Cardiac septum (tissue), 1 donor: ENCODE measurements around the gene S100Z. TPM values are rescaled to one million over a fixed set of nuclear protein-coding genes. Genes with fewer than 3 reads are reported as not detected.
A peak's percentile ranks its signal among the peaks of the same experiment; 100 is the strongest.
"Not testable (repeated sequence)": the region's sequence is repeated elsewhere in the genome, so short reads cannot be mapped to it uniquely, and the experiment has no call there.

Experiments used
- DNase-seq: peaks from one replicate; pipeline ENCODE4 v3.0.0-alpha.2; 2020; ENCODE audit warnings: low spot score
- intact Hi-C: fragments of 100-400 bp; cut with DNase I; formaldehyde crosslinking; loops from one replicate; pipeline ENCODE4 v1.14.0; 2022
- long read RNA-seq: library from polyadenylated mRNA; unstranded; transcript quantifications from one replicate; pipeline ENCODE4 v2.0.0, GENCODE V29; 2021
- total RNA-seq: library from RNA; stranded (reverse); fragmentation: NEBNext Ultra II Directional; extraction: Animal tissue kit (Norgen Biotek cat#: 25700); gene quantifications from one replicate; pipeline ENCODE4 v1.2.1, GENCODE V29; 2021
- donor health status: DM: no; HTN: no; CAD: no.

Gene S100Z
- not detected for total RNA-seq
- long read RNA-seq, result 0 reads

DNA sequence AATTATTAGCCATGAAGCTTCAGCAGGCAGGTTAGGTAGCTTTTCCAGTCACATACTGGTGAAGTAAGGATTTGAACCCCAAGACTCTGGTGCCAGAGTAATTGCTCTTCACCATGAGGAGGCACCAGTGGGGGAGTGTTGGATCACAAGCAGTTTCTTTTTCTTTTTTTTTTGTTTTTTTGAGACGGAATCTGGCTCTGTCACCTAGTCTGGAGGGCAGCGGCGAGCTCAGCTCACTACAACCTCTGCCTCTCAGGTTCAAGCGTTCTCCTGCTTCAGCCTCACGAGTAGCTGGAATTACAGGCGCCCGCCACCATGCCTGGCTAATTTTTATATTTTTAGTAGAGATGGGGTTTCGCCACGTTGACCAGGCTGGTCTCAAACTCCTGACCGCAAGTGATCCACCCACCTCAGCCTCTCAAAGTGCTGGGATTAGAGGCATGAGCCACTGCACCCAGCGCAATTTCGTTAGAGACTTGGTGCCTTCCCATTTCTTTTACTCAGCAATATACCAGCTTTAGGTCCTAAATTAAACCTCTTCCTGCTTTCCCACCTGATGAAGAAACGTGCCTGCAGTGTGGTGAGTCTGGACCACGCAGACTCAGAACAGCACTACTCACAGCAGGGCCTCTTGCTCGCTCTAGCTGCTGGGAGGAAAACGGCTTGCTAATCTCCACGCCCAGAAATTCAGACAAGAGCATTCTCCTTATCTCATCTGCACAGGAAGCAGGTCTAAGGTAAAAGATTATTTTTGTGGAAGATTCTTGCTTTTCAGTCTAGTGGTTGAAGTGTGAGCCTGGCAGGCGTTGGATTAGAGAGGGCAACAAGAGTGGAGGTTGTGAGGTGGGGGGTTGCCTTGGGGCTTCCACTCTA lies at the start of gene S100Z:
Gene S100Z, plus strand, starts transcription at position 596 of the 873 bp plus-strand sequence. CDS start 25,346 bp downstream, outside the sequence.
- intact Hi-C loops, result no loop called here
- DNase-seq, result no peak

DNA sequence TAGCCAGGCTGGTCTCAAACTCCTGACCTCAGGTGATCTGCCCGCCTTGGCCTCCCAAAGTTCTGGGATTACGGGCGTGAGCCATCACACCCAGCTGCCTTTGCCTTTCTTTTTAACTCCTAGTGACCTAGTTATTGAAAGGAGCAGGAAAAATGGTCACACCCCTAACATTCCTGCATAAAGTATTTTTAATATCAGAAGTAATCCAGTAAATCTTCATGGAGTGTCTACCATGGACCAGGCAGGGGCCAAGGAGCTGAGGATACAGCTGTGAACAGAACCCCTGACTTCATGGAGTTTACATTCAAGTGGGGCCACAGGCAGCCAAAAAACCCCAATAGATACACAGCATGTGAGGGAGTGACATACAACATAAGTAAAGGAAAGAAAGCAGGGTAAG lies 49.2 kb upstream of the S100Z start:
- DNase-seq, result no peak
- intact Hi-C loops, result no loop called here

- no peak for DNase-seq
- intact Hi-C loops, result no loop called here
Observed at GRCh38 chr5:76801159-76801802, 48.5 kb upstream of the S100Z start.

DNA sequence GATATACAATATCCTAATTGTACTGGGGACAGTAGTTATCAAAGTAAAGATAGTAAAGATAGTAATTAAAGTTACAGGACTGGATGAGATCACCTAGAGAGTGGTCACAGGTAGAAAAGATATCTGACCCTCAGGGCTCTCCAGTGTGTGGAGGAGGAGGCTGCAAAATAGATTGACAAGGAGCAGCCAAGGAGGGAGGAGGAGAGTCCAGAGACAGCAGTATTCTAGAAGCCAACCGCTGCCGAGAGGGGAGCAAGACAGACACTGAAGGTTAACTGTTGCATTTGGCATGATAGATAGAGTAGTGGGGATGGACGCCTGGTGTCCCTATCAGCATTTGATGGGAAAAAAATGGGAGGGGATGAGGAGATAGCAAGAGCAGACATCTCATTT lies 48.0 kb upstream of the S100Z start:
- intact Hi-C loops, result no loop called here
- DNase-seq, result no peak

- intact Hi-C loops, result no loop called here
- DNase-seq, result no peak
Observed at GRCh38 chr5:76804266-76804665, 45.5 kb upstream of the S100Z start.

GRCh38 chr5:76805821-76806505 lies 43.9 kb upstream of the S100Z start:
- intact Hi-C loops, result no loop called here
- DNase-seq, result no peak

DNA sequence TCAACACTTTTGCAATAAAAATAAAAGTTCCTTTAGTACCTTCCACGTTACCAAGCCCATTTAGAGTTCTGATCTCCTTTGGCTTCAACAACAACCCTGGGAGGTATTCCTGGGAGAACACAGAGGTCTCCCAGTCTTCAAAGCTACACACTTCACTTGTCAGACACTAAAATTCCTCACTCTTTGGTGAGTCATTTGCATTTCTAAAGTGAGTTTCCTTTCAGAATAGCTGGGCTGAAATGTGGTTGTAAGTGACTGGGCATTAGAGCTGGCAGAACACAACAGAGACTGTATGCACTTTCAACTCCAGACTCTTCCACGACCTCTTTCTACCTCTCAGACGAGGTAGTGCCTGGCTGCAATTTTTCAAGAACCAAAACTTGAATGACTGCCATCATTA lies 42.5 kb upstream of the S100Z start:
- no peak for DNase-seq
- intact Hi-C loops, result no loop called here

DNA sequence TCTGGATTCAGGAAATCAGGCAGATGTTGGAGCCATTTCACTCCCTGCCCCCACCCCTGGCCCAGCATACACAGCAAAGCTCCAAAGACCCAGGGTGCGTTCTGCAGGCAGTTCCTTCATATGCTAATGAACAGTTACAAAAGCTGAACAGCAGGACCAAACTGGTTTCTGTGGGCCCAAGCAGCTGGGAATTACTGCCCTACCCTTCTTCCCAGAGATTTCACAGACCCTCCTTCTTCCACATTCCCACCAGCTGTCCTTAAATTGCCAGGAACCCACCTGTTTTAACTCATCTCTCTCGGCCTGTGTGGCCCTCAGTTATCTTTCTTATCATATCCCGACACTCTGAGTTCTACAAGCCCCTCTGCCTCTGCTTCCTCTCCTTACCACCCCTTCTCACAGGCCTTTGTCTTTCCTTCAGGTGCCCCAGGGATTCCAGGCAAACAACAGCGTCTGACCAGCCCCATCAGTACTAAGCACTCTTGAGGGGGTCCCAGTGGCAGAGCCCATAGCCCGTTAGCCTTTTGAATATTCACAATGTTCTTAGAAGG lies 41.6 kb upstream of the S100Z start:
- intact Hi-C loops, result no loop called here
- DNase-seq, result no peak

- DNase-seq, result no peak
- intact Hi-C loops, result no loop called here
Observed at GRCh38 chr5:76809141-76809540, 40.7 kb upstream of the S100Z start.

- no peak for DNase-seq
- intact Hi-C loops, result no loop called here
Observed at GRCh38 chr5:76810236-76810635, 39.6 kb upstream of the S100Z start.

- DNase-seq, result no peak
- intact Hi-C loops, result no loop called here
Observed at GRCh38 chr5:76811214-76811613, 38.6 kb upstream of the S100Z start.

- DNase-seq, intact Hi-C loops: not testable (repeated sequence)
Observed at GRCh38 chr5:76812209-76812608, 37.6 kb upstream of the S100Z start.

GRCh38 chr5:76813982-76814562 lies 35.7 kb upstream of the S100Z start:
- intact Hi-C loops, result no loop called here
- no peak for DNase-seq

- DNase-seq, result no peak
- intact Hi-C loops, result no loop called here
Observed at GRCh38 chr5:76816110-76816831, 33.5 kb upstream of the S100Z start.

DNA sequence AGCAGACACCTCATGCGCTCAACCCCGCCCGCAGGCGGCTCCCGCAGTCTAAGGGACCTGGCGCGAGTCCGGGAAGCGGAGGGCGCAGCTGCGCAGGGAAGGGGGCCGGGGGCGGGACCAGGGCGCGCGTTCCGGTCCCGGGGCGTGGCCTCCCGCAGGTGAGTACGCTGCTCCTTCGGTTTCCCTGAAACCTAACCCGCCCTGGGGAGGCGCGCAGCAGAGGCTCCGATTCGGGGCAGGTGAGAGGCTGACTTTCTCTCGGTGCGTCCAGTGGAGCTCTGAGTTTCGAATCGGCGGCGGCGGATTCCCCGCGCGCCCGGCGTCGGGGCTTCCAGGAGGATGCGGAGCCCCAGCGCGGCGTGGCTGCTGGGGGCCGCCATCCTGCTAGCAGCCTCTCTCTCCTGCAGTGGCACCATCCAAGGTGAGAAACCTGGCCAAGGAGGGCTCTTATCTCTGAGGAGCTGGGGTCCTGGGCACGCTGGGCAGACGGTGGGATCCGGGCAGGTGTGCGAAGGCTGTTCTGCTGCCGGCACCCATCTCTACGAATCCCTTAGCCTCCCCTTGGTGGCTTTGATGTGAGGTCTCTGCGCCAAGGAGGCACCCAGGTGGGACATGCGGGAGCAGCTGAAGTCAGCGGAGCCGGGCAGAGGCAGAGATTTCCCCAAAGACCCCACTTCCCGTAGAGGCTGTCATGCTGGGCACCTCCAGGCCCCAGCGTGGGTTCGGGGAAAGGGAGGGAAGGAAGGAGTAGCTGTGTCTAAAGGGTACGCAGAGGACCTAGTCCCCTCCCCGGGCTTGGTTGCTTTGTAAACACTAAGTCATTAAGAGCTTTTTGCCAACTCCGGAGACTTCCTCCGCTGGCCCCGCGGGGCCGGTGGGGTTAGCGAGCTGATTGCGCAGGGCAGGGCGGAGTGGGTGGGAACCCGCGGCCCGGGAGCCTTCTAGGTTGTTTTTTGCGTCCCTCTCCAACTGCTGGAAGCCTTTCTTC lies 30.7 kb upstream of the S100Z start, which contains the start of gene F2RL1:
Gene F2RL1, plus strand, starts transcription at position 187 of the 988 bp plus-strand sequence. Its CDS starts 153 bp downstream, at position 340.
- intact Hi-C loops, result no loop called here
- DNase-seq, result peak; percentile 82

DNA sequence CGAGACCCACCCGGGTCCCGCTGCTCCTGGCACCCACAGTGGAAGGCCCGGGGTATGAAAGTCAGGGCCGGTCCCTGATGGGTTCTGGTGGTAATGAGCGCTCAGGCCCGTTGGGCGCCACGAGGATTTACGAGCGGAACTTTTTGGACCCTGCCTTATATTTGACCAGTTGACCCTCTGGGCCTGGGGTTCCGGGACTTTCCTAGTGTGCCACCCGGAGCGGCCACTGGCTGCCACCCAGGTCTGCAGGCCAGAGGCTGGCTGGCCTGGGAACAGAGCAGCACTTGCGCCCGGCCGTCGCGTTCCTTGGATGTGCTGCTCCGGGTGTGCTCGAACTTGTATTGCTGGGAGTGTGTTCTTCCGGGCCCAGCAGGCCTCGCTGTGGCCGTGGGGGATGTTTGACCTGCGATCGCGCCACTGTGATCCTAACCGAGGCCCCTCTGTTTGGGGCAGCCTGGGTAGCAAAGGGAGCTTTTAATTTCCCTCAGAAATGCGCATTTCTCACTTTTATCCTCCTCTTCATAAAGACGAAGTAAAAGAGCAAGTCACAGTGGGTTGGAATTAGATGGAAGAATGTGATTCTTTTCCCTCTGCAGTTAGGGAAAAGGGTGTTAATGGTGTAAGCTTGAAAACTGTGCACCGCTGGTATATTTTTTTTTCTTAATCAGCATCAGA lies 29.8 kb upstream of the S100Z start:
- no peak for DNase-seq
- intact Hi-C loops, result no loop called here

GRCh38 chr5:76820526-76820890 lies 29.3 kb upstream of the S100Z start:
- intact Hi-C loops, result no loop called here
- DNase-seq, result no peak
